Activated CD4-positive, alpha-beta T cell treated with anti-CD3 and anti-CD28 coated beads for 4 hours (primary cell): ENCODE results near the gene MPP1.

Experiments
- DNase-seq, 2 donors: peaks; one replicate each; pipeline ENCODE4 v3.0.0-alpha.2; 2020

Gene MPP1

DNA sequence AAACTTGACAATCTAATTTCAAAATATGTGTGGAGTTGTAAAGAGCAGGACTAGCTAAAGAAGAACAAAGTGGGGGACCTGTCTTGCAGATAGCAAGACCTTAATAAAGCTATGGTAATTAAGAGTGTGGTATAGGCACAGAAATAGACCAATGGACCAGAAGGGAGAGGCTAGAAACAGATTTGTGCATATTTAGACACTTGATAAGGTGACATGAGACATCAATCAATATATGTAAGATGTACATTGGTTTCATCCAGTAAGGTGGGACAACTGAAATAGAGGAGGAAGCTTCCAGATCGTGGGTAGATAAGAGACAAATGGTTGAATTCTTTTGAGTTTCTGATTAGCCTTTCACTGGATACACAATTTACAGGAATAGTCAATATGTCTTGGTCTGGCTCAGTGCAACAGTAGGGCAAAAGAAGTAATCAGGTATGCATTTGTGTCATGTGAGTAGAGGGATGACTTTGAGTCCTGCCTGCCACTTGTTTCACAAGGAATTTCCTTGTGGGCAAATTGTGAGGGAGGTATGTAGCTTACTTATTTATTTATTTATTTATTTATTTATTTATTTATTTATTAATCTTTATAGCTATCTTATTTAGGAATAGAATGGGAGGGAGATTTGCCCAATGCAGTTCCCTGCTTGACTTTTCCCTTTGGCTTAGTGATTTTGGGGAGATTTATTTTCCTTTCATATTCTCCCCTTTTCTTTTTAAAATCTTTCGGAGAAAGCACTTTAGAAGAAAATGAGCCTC is 7.2 kb upstream of the MPP1 start:
- DNase-seq, result no peak

- DNase-seq, result no peak
Observed at GRCh38 chrX:154809939-154810665, 4.8 kb upstream of the MPP1 start.

GRCh38 chrX:154806837-154807501 is 1.7 kb upstream of the MPP1 start:
- DNase-seq, result no peak

- DNase-seq, result no peak
Observed at GRCh38 chrX:154805696-154806091, 409 bp upstream of the MPP1 start.

DNA sequence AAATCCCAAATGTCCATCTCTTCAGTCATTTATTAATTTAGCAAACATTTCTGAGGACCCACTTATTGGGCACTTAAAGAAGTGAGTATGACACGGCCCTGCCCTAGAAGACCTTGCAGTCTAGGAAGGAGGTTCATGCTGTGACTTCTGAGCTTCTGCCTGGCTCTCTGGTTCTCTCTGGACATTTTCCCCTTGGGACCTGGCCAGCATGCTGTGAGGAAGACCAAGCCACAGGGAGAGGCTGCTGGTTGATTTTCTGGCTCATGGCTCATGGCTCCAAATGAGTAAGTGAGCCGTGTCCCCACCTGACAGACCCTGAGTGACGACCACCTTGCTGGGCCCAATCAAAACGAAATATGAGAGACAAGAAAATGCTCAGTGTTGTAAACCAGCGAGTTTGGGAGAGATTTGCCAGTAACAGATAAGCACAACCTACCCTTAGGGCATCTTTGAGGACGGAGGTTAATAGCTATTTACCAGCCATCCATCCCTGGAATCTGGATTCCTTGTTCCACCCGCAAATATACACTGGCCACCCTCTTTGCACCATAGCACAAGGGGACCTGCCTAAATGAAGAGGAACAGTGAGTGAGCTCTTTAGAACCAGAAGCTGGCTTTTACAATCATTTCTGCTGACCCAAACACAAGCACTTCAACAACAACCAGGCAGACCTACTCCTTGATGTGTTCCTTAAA is 876 bp downstream of the MPP1 start:
- no peak for DNase-seq

GRCh38 chrX:154802947-154803346 is 2.3 kb downstream of the MPP1 start:
- no peak for DNase-seq

- no peak for DNase-seq
Observed at GRCh38 chrX:154800478-154801210, 4.6 kb downstream of the MPP1 start.

- DNase-seq, result no peak
Observed at GRCh38 chrX:154799556-154800348, 5.5 kb downstream of the MPP1 start.

DNA sequence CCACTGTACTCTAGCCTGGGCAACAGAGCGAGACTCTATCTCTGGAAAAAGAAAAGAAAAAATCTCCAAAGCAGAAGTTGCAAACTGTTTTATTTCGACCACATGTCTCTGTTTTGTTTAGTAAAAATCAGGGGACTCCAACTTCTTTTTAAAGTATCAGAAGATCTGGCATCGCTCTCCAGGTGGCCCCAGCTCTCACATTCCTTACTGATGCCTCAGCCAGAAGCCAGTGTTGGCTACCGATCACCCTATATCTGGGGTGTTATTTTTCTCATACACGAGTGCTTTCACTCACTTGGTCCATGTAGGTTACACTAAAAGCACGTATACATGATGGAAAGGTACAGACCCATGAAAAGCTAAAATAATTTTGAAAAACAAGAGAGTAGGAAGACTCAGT is 8.3 kb downstream of the MPP1 start:
- DNase-seq, result no peak

GRCh38 chrX:154795016-154795415 is 10.3 kb downstream of the MPP1 start:
- DNase-seq, result no peak

DNA sequence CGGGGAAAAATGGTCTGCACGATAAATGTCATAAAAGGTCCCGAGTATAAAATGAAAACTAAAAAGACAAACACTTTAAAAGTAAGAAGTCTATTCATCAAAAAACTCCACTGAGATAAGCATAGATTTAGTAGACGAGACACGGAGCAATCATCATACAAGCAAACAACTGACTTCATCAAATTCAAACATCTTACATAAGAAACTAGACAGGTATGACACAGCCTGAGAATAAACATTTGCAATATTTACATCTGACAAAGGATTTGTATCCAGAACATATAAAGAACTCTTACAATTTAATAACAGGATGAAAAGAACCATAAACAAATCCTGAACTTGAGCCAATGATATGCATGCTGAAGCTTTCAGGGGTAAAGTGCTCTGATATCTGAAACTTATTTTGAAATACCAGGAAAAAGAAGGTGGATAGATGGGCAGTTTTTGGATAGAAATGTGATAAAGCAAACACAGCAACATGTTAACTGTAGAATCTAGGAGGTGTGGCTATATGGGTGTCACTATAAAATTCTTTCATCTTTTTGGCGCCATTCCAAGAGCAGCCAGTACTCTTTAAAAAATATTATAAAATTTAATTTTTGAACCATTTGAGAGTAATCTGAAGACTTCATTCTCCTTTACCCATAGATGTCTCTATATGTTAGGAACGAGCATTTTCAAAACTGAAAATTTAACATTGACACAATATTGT is 12.0 kb downstream of the MPP1 start:
- no peak for DNase-seq

GRCh38 chrX:154791939-154792338 is 13.3 kb downstream of the MPP1 start:
- no peak for DNase-seq

- no peak for DNase-seq
Observed at GRCh38 chrX:154791467-154791866, 13.8 kb downstream of the MPP1 start.

DNA sequence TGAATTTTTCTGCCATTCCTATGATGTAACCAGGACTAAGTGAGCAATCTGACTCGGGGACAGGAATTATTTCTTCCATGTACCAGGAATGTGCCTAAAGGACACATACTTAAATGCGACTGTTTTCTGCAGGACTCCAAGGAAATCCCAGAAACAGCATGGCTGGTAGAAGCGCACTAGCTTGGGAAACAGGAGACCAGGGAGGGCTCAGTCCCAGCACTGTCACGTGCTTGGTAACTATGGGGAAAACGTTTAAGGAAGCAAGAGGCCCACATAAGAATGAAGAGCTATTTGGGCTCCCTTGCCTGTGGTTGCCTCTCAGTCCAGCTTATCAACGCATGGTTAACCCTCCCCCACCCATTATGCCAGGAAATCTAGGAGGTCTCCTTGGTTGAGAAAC is 19.6 kb downstream of the MPP1 start:
- DNase-seq, result no peak

DNA sequence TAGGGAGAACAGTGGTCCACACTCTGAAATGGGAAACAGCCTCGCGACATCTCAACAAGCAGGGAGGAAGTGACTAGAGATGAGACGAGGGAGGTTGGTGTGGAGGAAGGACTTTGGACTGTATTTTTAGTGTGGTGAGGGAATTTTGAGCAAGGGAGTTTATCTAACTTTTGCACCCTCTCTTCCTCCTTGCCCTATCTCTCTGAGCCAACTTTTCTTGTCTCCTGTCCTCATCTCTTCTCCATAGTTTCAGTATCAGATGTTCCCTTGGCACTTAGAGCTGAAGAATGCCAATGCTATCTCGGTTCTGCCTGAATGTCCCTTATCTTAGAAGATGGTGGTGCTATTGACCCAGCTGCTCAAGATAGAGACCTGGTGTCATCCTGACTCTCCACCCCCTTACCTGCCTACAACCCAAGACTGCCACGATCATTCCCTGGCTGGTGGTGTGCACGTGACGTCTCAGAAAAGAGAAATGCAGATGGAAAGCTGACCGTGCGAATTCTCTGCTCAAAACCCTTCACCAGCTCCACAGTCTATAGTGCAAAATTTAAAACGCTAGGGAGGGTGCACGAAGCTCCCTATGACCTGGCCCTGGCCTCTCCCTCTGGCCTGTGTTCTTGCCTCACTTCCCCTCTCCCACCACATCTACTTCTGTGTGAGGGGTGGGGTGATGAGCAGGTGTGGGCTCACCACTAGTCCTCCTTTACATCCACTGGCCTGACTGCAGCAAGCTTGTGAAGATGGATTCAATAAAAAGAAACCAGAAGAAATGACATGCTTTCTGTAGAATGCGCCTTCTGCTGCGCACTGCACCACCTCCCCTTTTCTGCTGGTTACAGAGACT is 20.9 kb downstream of the MPP1 start:
- DNase-seq, result no peak

DNA sequence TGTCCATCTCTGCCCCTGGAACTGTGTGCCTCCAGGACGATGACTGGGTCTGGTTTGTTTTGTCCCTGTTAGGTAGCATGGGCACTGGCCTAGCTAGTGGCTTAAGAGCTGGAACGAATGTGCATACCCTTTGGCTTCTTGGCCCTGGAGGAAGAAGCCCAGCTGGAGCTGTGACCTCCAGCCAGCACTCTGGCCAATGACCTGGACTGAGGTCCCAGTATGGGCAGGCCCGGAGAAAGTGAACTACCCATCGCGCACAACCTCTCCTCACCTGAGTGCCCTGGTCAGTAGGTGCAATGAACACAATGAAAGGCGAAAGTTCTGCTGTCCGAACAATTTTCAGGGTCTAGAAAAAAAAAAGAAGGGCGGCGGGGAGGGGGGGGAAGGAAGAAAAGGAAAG is 24.3 kb downstream of the MPP1 start:
- DNase-seq, result no peak

DNA sequence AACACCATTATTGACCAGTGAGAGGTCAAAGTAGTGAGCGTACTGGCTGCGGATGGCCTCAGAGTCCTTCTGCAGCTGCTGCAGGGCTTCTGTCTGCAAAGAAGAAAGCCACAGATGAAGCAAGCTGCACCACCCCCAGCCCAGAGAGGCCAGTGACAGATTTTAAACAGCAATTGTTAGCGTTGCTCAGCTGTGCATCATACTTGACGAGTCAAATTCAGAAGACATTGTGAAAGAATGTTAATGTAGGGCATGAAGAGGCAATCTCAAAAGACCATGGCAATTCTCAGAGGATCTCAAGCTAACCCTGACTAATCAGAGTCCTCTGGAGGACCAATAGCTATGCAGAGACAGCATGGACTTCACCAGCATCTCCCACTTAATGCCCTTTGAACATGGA is 26.0 kb downstream of the MPP1 start:
- no peak for DNase-seq

DNA sequence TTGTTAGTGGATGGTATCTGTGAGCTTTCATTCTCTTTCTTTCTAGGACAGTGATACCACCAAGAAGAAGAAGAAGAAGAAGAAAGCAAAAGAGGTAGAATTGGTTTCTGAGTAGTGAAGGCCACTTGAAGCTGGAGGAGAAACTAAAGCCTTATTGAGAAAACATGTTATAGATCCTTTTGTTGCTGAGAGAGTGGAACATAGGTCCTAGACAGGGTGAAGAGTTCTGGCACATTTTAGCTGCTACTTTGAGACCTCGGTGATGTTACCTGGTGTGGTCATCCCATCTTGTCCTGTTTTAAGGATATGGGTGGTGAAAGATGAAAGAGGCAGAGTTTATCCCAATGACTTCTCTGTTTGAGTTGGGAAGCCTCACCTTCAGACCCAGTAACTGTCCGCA is 28.5 kb downstream of the MPP1 start:
- DNase-seq, result no peak

- DNase-seq, result peak; percentile 45 to 54
Observed at GRCh38 chrX:154775419-154776349, 29.6 kb downstream of the MPP1 start.
